ENCODE data around the gene MYH3. TPM values are rescaled to one million over a fixed set of nuclear protein-coding genes. Genes with fewer than 3 reads are reported as not detected.

The MYH3 gene
- total RNA-seq, 1 donor from 2014 or later, result 6,986 TPM

- no peak overlapping the region for H3K27ac ChIP-seq (ENCODE audit: low read depth, low read length)
- no peaks in the 10 kb centered on the region for H3K27me3 ChIP-seq (ENCODE audit: control insufficient read depth in 3 of 3, insufficient read depth in 3 of 3, low read length in 3 of 3)
- H3K9me3 ChIP-seq (ENCODE audit: control insufficient read depth in 3 of 3, low read length in 3 of 3), result no peaks in the 10 kb centered on the region
- no peak overlapping the region for H3K9ac ChIP-seq (ENCODE audit: low read depth in 1 of 3, low read length in 3 of 3)
- no peak overlapping the region for H3K4me3 ChIP-seq (ENCODE audit: low read length in 3 of 3)
- H3K4me1 ChIP-seq (ENCODE audit: control insufficient read depth in 3 of 3, insufficient read depth in 3 of 3, low read length in 3 of 3), result no peaks in the 10 kb centered on the region
- peaks cover 16 to 40% (median 31%) of the 10 kb centered on the region in 3 donors for H3K36me3 ChIP-seq (ENCODE audit: control insufficient read depth in 3 of 3, insufficient read depth in 3 of 3, low read length in 3 of 3)
These were observed 24.8 kb upstream of the MYH3 start for GRCh38 chr17:10681866-10682446.

DNA sequence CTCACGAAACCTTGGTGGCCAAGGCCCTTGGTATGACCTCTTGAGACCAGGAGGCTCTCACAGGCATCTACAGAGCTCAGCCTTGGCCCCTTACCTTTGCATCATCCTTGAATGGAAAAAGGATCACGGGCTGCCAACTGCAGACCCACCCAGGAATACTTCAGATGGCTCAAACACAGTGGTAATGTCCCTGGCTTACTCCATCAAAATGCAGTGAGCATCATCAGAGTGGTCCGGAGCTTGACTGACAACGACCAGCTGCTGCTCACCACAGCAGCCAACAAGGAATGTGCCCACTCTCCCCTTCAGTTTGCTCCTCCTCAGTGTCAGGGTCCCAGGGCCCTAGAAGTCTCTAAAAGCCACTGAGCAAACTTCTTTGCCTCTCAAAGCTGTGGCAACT is 17.6 kb upstream of the MYH3 start:
- H3K27ac ChIP-seq (ENCODE audit: low read depth, low read length), result no peak overlapping the region
- H3K4me3 ChIP-seq (ENCODE audit: low read length in 3 of 3), result no peak overlapping the region
- no peaks in the 10 kb centered on the region for H3K27me3 ChIP-seq (ENCODE audit: control insufficient read depth in 3 of 3, insufficient read depth in 3 of 3, low read length in 3 of 3)
- H3K9ac ChIP-seq (ENCODE audit: low read depth in 1 of 3, low read length in 3 of 3), result no peak overlapping the region
- no peaks in the 10 kb centered on the region for H3K9me3 ChIP-seq (ENCODE audit: control insufficient read depth in 3 of 3, low read length in 3 of 3)
- peaks cover 8 to 10% (median 9%) of the 10 kb centered on the region in 3 donors for H3K4me1 ChIP-seq (ENCODE audit: control insufficient read depth in 3 of 3, insufficient read depth in 3 of 3, low read length in 3 of 3)
- peaks cover 8 to 22% (median 14%) of the 10 kb centered on the region in 3 donors for H3K36me3 ChIP-seq (ENCODE audit: control insufficient read depth in 3 of 3, insufficient read depth in 3 of 3, low read length in 3 of 3)

DNA sequence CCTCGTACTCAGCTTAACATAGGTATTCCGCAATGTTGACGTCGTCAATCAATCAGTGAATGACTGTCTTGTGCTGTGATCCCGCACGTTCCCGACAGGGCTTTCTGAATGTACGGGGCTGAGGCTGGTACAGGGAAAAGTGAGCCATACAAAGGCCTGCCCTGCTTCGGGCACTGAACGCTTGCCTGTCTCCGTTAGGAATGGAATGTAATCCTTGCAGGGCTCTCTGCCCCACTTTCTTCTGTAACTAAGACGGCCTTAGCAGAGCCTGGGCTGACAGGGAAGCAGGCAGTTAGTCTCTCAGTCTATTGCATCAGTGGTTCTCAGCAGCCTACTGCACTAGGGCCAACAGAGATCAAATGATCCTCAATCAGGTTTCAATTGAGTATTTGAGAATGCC is 16.2 kb upstream of the MYH3 start:
- Histone ChIP-seq H3K9ac (ENCODE audit: low read depth in 1 of 3, low read length in 3 of 3) (no peak overlapping the region), H3K4me1 (ENCODE audit: control insufficient read depth in 3 of 3, insufficient read depth in 3 of 3, low read length in 3 of 3) (peaks cover 8 to 10% (median 9%) of the 10 kb centered on the region in 3 donors), H3K27ac (ENCODE audit: low read depth, low read length) (no peak overlapping the region), H3K36me3 (ENCODE audit: control insufficient read depth in 3 of 3, insufficient read depth in 3 of 3, low read length in 3 of 3) (peaks cover 8 to 22% (median 11%) of the 10 kb centered on the region in 3 donors), H3K27me3 (ENCODE audit: control insufficient read depth in 3 of 3, insufficient read depth in 3 of 3, low read length in 3 of 3) (no peaks in the 10 kb centered on the region), H3K4me3 (ENCODE audit: low read length in 3 of 3) (no peak overlapping the region), H3K9me3 (ENCODE audit: control insufficient read depth in 3 of 3, low read length in 3 of 3) (no peaks in the 10 kb centered on the region)

GRCh38 chr17:10668775-10669174 is 11.7 kb upstream of the MYH3 start:
- Histone ChIP-seq H3K36me3 (ENCODE audit: control insufficient read depth in 3 of 3, insufficient read depth in 3 of 3, low read length in 3 of 3) (no peaks in the 10 kb centered on the region), H3K9ac (ENCODE audit: low read depth in 1 of 3, low read length in 3 of 3) (no peak overlapping the region), H3K9me3 (ENCODE audit: control insufficient read depth in 3 of 3, low read length in 3 of 3) (no peaks in the 10 kb centered on the region), H3K4me1 (ENCODE audit: control insufficient read depth in 3 of 3, insufficient read depth in 3 of 3, low read length in 3 of 3) (no peaks in the 10 kb centered on the region), H3K27me3 (ENCODE audit: control insufficient read depth in 3 of 3, insufficient read depth in 3 of 3, low read length in 3 of 3) (no peaks in the 10 kb centered on the region), H3K27ac (ENCODE audit: low read depth, low read length) (no peak overlapping the region), H3K4me3 (ENCODE audit: low read length in 3 of 3) (no peak overlapping the region)

DNA sequence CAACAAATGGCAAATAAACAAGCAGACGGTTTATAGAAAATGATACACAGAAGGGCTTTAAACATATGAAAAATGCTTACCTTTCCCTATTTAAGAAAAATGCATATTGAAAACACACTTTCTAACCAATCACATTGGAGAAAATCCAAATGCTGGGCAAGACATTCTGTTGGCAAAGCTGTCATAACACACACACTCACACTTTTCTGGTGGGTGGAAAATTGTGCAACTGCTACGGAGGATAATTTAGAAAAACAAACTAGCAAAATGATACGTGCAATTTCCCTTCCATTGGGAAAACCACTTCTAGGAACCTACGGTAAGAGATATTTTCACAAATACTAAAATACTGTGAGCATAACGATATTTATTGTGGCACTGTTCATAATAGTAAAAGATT is 9.8 kb upstream of the MYH3 start:
- Histone ChIP-seq H3K9me3 (ENCODE audit: control insufficient read depth in 3 of 3, low read length in 3 of 3) (no peaks in the 10 kb centered on the region), H3K4me1 (ENCODE audit: control insufficient read depth in 3 of 3, insufficient read depth in 3 of 3, low read length in 3 of 3) (no peaks in the 10 kb centered on the region), H3K27ac (ENCODE audit: low read depth, low read length) (no peak overlapping the region)

GRCh38 chr17:10664571-10664970 is 7.5 kb upstream of the MYH3 start:
- no peak overlapping the region for H3K4me3 ChIP-seq (ENCODE audit: low read length in 3 of 3)
- peaks cover 0 to 5% (median 5%) of the 10 kb centered on the region in 3 donors for H3K36me3 ChIP-seq (ENCODE audit: control insufficient read depth in 3 of 3, insufficient read depth in 3 of 3, low read length in 3 of 3)
- H3K27ac ChIP-seq (ENCODE audit: low read depth, low read length), result no peak overlapping the region
- no peaks in the 10 kb centered on the region for H3K9me3 ChIP-seq (ENCODE audit: control insufficient read depth in 3 of 3, low read length in 3 of 3)
- H3K9ac ChIP-seq (ENCODE audit: low read depth in 1 of 3, low read length in 3 of 3), result no peak overlapping the region
- H3K27me3 ChIP-seq (ENCODE audit: control insufficient read depth in 3 of 3, insufficient read depth in 3 of 3, low read length in 3 of 3), result no peaks in the 10 kb centered on the region
- H3K4me1 ChIP-seq (ENCODE audit: control insufficient read depth in 3 of 3, insufficient read depth in 3 of 3, low read length in 3 of 3), result no peaks in the 10 kb centered on the region

More for the DNA sequence above, 9.8 kb upstream of the MYH3 start:
- H3K9ac ChIP-seq (ENCODE audit: low read depth in 1 of 3, low read length in 3 of 3), result no peak overlapping the region
- H3K27me3 ChIP-seq (ENCODE audit: control insufficient read depth in 3 of 3, insufficient read depth in 3 of 3, low read length in 3 of 3), result no peaks in the 10 kb centered on the region
- H3K4me3 ChIP-seq (ENCODE audit: low read length in 3 of 3), result no peak overlapping the region
- no peaks in the 10 kb centered on the region for H3K36me3 ChIP-seq (ENCODE audit: control insufficient read depth in 3 of 3, insufficient read depth in 3 of 3, low read length in 3 of 3)

DNA sequence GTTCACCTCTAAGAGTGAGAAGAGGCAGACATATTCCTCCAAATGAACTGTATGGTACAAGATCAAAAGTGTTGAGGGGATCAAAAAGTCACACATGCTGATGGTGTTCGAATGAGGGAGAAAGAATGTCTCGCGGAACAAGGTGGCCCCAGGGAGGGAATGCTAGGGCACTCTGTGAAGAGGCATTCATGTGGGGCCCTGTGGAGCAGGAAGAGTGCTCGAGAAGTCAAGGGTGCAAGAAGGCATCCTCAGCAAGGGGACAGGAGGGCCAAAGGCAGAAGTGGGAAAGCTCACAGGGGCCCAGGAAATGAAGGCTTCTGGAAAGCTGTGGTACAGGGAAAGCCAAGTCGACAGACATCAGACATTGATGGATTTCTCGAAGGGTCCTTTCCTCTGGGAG is 6.1 kb upstream of the MYH3 start:
- Histone ChIP-seq H3K27ac (ENCODE audit: low read depth, low read length) (no peak overlapping the region), H3K4me1 (ENCODE audit: control insufficient read depth in 3 of 3, insufficient read depth in 3 of 3, low read length in 3 of 3) (no peaks in the 10 kb centered on the region), H3K36me3 (ENCODE audit: control insufficient read depth in 3 of 3, insufficient read depth in 3 of 3, low read length in 3 of 3) (peaks cover 2 to 12% (median 5%) of the 10 kb centered on the region in 3 donors), H3K9ac (ENCODE audit: low read depth in 1 of 3, low read length in 3 of 3) (no peak overlapping the region), H3K4me3 (ENCODE audit: low read length in 3 of 3) (no peak overlapping the region), H3K27me3 (ENCODE audit: control insufficient read depth in 3 of 3, insufficient read depth in 3 of 3, low read length in 3 of 3) (no peaks in the 10 kb centered on the region), H3K9me3 (ENCODE audit: control insufficient read depth in 3 of 3, low read length in 3 of 3) (no peaks in the 10 kb centered on the region)

GRCh38 chr17:10661437-10661836 is 4.3 kb upstream of the MYH3 start:
- peaks cover 4 to 8% (median 7%) of the 10 kb centered on the region in 3 donors for H3K4me1 ChIP-seq (ENCODE audit: control insufficient read depth in 3 of 3, insufficient read depth in 3 of 3, low read length in 3 of 3)
- H3K9me3 ChIP-seq (ENCODE audit: control insufficient read depth in 3 of 3, low read length in 3 of 3), result no peaks in the 10 kb centered on the region
- H3K9ac ChIP-seq (ENCODE audit: low read depth in 1 of 3, low read length in 3 of 3), result no peak overlapping the region
- H3K27ac ChIP-seq (ENCODE audit: low read depth, low read length), result no peak overlapping the region
- no peak overlapping the region for H3K4me3 ChIP-seq (ENCODE audit: low read length in 3 of 3)
- peaks cover 2 to 12% (median 5%) of the 10 kb centered on the region in 3 donors for H3K36me3 ChIP-seq (ENCODE audit: control insufficient read depth in 3 of 3, insufficient read depth in 3 of 3, low read length in 3 of 3)
- H3K27me3 ChIP-seq (ENCODE audit: control insufficient read depth in 3 of 3, insufficient read depth in 3 of 3, low read length in 3 of 3), result no peaks in the 10 kb centered on the region

DNA sequence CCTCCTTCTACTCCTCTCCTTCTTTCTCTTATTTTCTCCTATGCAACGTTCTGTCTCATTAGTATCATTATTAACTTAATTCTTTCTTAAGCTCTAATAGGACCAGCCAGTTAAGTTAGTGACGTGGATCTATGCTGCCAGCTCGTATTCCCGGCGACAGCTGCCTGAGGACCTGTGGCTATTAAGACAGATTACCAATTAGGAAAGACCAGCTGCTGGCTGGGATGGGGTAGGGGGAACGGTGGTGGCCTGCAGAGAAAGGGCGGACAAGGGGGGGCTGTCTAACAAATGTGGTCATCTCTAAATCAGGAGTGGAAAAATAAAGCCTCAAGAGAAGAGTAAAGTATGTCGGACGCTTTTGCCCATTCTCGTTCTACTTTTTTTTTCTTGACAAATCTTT is 770 bp upstream of the MYH3 start:
- no peak overlapping the region for H3K4me3 ChIP-seq (ENCODE audit: low read length in 3 of 3)
- no peak overlapping the region for H3K27ac ChIP-seq (ENCODE audit: low read depth, low read length)
- H3K9ac ChIP-seq (ENCODE audit: low read depth in 1 of 3, low read length in 3 of 3), result no peak overlapping the region

GRCh38 chr17:10653987-10654386 is 3.1 kb downstream of the MYH3 start:
- peaks cover 4 to 8% (median 7%) of the 10 kb centered on the region in 3 donors for H3K4me1 ChIP-seq (ENCODE audit: control insufficient read depth in 3 of 3, insufficient read depth in 3 of 3, low read length in 3 of 3)
- no peak overlapping the region for H3K27ac ChIP-seq (ENCODE audit: low read depth, low read length)
- H3K9me3 ChIP-seq (ENCODE audit: control insufficient read depth in 3 of 3, low read length in 3 of 3), result no peaks in the 10 kb centered on the region
- H3K4me3 ChIP-seq (ENCODE audit: low read length in 3 of 3), result no peak overlapping the region
- no peaks in the 10 kb centered on the region for H3K27me3 ChIP-seq (ENCODE audit: control insufficient read depth in 3 of 3, insufficient read depth in 3 of 3, low read length in 3 of 3)
- H3K9ac ChIP-seq (ENCODE audit: low read depth in 1 of 3, low read length in 3 of 3), result no peak overlapping the region
- peaks cover 0 to 11% (median 2%) of the 10 kb centered on the region in 3 donors for H3K36me3 ChIP-seq (ENCODE audit: control insufficient read depth in 3 of 3, insufficient read depth in 3 of 3, low read length in 3 of 3)

More for the DNA sequence above, 770 bp upstream of the MYH3 start:
- no peaks in the 10 kb centered on the region for H3K27me3 ChIP-seq (ENCODE audit: control insufficient read depth in 3 of 3, insufficient read depth in 3 of 3, low read length in 3 of 3)
- H3K9me3 ChIP-seq (ENCODE audit: control insufficient read depth in 3 of 3, low read length in 3 of 3), result no peaks in the 10 kb centered on the region
- H3K4me1 ChIP-seq (ENCODE audit: control insufficient read depth in 3 of 3, insufficient read depth in 3 of 3, low read length in 3 of 3), result peaks cover 4 to 8% (median 7%) of the 10 kb centered on the region in 3 donors
- peaks cover 2 to 12% (median 5%) of the 10 kb centered on the region in 3 donors for H3K36me3 ChIP-seq (ENCODE audit: control insufficient read depth in 3 of 3, insufficient read depth in 3 of 3, low read length in 3 of 3)
